PFSK-1 (cell line): ENCODE data around the gene RPL41.

Experiments used
- POLR2AphosphoS5 ChIP-seq: IDR thresholded peaks from 2 replicates; pipeline ENCODE4 v1.6.1; 2012; ENCODE audit warnings: low read depth, mild to moderate bottlenecking, control low read depth, low read length, moderate library complexity
- TAF1 ChIP-seq: IDR thresholded peaks from 2 replicates; pipeline ENCODE4 v1.6.1; 2012; ENCODE audit warnings: low read length, control low read depth, borderline replicate concordance; ENCODE audit not compliant: insufficient read depth

DNA sequence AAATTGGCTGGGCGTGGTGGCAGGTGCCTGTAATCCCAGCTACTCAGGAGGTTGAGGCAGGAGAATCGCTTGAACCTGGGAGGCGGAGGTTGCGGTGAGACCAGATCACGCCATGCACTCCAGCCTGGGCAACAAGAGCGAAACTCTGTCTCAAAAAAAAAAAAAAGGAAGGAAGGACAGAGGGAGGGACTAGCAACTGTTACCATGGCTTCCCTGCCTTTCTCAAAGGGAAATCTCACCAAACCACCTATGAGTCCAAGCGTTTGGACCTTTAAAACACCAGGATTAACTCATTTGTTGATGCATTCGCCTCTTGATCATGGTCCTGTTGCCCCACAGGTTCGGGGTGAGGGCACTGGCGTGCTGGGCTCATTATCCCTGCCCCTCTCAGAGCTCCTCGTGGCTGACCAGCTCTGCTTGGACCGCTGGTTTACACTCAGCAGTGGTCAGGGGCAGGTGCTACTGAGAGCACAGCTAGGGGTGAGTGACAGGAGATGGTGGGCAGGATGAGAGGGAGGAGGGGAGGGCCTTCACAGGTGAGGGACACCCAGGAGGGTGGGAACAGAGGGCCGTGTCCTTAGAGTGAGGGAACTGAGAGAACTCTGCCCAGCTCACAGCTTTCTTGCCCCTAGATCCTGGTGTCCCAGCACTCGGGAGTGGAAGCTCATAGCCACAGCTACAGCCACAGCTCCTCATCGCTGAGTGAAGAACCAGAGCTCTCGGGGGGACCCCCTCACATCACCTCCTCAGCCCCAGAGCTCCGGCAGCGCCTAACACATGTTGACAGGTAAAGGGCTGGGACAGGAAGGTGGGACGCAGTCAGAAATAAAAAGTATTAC lies 25.7 kb downstream of the RPL41 start:
- no peak for TF ChIP-seq TAF1
- TF ChIP-seq POLR2AphosphoS5, result no peak
